NCI-H2196 (cell line): ENCODE results near the gene PLBD1.

Experiments
- DNase-seq: peaks from one replicate; lab custom pipeline; 2025; ENCODE audit not compliant: unreplicated experiment; lab: John Stamatoyannopoulos, UW

PLBD1 gene, protein sequence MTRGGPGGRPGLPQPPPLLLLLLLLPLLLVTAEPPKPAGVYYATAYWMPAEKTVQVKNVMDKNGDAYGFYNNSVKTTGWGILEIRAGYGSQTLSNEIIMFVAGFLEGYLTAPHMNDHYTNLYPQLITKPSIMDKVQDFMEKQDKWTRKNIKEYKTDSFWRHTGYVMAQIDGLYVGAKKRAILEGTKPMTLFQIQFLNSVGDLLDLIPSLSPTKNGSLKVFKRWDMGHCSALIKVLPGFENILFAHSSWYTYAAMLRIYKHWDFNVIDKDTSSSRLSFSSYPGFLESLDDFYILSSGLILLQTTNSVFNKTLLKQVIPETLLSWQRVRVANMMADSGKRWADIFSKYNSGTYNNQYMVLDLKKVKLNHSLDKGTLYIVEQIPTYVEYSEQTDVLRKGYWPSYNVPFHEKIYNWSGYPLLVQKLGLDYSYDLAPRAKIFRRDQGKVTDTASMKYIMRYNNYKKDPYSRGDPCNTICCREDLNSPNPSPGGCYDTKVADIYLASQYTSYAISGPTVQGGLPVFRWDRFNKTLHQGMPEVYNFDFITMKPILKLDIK

DNA sequence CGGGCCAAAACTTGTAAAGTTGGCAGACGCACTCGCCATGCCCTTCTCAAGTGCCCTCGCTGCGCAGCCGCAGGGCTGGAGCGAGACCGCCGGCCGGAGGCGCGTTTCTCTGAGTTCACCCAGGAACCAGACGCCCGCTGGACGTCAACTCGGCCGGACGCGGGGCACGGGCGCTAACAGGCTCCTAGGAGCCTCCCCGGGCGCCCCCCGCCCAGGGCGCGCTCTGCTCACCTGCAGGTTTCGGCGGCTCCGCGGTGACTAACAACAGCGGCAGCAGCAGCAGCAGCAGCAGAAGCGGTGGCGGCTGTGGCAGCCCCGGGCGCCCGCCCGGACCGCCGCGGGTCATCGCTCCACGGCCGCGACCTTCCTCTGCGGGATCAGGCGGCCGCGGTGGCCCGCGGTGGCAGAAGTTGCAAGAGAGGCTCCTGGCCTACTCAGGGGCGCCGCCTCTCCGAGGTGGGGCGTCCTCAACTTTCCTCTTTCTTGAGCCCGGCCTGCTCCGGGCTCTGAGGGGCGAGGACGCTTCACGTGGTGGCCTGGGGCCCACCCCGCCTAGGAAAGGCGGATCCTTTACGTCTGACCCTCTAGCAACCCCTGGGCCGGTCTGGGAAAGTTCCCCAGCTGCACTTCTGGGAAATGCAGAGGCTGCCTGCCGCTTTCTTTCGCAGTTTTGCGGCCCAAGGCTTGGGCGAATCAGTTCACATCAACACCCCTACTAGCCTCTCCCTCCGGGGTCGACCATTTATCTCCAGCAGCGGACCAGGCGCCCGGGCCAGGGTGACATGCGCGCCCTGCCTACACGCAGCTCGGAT, at the start of gene PLBD1:
Gene PLBD1 (minus strand): TSS at position 533 of the 812 bp plus-strand sequence. CDS start 187 bp downstream, at position 346.
- no peak for DNase-seq

DNA sequence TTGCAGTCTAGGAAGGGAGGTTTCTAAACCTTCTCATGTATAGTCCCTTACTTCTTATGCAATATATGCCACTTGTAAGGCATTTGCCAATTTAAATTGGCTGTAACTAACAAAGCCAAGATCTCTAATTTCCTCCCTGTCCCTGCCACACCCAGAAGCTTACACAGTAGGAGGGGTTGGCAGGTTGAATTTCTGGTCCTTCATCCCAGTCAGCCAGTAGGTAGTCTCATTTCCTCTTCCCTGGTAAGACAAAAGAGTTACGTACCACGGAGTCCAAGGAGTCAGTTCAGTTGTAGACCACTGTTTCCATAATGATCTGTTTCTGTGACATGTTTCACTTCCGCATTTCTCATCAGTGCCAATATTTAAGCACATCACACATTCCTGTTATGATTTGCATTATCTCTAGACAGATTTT, 47.0 kb upstream of the PLBD1 start:
- no peak for DNase-seq

DNA sequence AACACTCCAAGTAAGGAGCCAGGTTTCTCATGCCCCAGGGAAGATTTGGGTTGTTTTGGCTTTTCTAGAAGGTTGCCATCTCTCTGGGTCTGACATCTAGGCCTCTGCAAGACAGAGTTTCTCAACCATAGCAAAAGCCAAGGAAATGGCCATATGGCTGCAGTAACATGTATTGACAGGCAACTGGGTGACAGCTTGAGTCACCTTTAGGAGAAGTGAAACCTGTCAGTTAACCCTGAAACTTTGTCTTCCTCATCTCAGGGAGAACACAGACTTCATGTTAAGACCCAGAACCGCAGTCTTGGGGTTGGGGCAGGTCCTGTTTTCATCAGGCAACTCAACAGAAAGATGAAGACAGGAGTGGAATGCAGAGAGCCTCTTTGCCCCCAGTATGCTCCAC, 46.0 kb upstream of the PLBD1 start:
- DNase-seq: no peak

DNA sequence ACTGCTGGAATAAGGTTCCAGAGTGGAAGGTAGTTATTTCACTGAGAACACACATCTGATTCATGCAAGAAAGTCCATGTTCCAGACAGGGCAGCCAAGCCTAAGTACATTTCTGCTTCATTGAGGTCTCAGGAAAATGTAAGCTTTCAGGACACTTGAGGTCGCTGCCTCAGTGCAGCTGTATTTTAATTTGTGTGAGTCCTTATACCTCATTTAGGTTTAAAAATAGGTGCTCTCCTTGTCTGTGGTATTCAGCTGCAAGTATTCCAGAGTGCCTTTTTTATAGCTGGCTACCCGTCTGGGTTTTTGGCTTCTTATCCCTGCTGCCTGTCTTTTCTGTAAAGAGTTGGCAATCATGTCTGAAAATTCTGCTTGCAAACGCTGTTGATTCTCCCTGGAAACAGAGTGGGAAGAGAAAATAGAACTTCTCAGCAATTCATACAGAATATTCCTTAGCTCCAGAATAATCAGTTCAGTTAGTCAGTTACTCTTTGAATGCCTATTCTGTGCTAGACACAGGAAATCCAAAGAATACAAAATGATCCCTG, 45.3 kb upstream of the PLBD1 start:
- no peak for DNase-seq

DNA sequence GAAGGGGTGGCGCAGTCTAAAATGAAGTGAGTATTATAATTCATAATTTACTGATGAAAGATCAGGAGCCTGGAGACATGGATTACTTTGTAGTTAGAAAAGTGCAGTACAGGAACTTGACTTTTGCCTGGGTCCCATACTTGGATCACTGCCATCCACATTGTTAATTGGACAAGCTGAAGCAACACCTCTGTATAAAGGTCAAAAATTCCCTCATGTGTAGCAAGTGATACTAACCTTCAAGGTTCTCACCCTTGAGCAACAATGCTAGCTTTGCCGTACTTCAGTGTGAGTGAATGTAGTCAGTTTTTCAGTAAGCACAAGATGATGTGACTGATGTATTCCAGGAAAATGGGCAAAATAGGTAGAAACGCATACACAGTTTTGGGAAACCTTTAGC, 44.6 kb upstream of the PLBD1 start:
- no peak for DNase-seq

DNA sequence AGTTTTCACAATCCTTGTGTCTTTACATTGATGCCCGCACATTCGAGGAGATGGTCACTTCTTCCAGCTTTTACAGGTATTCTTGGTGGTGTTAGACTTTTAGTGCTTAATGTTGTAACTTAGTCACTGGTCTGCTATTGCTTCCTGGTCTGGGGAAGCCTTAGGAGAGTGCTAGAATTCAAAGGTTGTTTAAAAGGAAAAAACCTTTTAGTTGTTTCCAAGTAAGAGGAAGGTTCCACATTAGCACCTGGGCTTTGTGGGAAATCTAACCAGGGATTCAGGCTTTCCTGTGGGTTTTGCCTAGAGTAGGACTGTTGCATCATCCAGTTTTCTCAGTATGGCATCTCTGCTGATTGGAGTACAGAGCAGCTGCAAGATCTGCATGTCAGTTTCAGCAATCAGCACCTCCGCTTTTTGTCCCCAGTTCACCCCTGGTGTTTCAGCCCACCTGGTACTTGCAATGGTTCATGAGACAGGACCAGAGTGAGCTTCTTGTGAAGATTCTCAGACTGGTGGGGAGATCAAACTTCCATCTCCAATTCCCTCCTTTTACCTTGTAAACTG, 44.0 kb upstream of the PLBD1 start:
- no peak for DNase-seq

DNA sequence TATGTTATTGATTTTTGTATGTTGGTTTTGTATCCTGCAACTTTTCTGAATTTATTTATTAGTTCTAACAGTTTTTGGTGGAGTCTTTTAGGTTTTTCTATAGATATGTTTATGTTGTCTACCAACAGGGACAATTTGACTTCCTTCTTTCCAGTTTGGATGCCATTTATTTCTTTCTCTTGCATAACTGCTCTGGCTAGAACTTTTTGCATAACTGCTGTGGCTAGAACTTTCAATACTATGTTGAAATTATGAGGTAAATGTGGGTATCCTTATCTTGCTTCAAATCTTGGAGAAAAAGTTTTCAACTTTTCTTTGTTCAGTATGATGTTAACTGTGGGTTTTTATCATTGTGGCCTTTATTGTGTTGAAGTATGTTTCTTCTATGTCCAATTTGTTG, 39.9 kb upstream of the PLBD1 start:
- no peak for DNase-seq

DNA sequence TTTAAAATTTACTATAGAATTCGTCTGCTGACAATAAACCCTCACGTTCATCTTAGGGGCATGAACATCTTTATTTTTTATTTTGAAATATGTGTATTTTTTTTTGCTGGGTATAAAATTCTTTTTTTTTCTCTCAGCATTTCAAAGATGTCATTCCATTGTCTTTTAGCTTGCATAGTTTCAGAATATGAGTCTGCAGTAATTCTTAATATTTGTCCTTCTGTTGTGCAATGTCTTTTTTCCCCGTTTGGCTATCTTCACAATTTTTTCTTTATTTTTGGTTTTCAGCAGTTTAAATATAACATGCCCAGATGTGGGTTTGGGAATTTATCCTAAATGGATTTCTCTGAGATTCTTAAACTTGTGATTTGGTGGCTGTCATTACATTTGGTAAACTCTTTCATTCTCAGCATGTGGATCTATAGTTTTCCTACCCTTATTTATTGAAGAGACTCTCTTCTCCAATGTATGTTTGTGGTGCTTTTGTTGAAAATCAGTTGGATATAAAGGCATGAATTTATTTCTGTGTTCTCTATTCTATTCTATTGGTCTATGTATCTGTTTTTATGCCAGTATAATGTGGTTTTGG, 37.8 kb upstream of the PLBD1 start:
- no peak for DNase-seq

DNA sequence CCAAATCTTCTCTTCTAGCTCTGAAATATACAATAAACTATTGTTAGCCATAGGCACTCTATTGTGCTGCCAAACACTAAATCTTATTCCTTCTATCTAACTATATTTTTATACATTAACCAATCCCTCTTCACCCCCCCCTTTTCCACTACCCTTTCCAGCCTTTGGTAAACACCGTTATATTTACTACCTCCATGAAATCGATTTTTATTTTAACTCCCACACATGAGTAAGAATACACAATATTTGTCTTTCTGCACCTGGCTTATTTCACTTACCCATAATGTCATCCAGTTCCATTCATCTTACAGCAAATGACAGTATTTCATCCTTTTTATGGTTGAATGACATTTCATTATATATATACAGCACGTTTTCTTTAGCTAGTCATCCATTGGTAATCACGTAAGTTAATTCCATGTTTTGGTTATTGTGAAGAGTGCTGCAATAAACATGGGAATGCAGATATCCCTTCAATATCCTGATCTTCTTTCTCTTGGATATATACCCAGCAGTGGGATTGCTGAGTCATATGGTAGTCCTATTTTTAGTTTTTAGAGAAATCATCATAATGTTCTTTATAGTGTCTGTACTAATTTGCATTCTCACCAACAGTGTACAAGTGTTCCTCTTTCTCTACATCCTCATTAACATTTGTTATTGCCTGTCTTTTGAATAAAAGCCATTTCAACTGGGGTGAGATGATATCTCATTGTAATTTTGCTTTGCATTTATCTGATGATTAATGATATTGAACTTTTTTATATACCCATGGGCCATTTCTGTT, 34.2 kb upstream of the PLBD1 start:
- no peak for DNase-seq

DNA sequence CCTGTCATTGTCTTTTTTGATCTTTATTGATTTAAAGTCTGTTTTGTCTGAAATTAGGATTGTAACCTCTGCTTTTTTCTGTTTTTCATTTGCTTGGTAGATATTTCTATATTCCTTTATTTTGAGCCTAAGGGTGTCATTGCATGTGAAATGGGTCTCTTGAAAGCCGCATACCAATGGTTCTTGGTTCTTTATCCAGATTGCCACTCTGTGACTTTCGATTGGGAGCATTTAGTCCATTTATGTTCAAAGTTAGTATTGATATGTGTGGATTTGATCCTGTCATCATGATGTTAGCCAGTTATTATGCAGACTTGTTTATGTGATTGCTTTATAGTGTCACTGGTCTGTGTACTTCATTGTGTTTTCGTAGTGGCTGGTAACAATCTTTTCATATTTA, 29.8 kb upstream of the PLBD1 start:
- DNase-seq: no peak

DNA sequence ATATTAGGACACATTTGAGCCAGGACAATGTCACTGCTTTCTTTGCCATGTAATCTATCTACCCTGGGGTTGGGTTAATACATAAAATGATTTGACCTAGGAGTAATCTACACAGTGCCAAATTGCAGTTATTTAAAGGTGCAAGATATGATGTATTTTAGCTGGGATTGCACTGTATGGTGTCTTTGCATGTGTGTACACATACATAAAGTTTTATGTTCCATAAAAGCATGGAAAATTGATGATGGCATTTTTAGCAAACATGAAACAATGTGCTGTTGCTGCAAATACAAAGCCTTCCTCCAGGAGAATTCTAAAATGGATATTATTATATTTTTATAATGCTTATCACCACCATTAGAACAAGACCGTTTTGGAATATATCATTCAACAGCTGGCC, 24.0 kb upstream of the PLBD1 start:
- DNase-seq: no peak

DNA sequence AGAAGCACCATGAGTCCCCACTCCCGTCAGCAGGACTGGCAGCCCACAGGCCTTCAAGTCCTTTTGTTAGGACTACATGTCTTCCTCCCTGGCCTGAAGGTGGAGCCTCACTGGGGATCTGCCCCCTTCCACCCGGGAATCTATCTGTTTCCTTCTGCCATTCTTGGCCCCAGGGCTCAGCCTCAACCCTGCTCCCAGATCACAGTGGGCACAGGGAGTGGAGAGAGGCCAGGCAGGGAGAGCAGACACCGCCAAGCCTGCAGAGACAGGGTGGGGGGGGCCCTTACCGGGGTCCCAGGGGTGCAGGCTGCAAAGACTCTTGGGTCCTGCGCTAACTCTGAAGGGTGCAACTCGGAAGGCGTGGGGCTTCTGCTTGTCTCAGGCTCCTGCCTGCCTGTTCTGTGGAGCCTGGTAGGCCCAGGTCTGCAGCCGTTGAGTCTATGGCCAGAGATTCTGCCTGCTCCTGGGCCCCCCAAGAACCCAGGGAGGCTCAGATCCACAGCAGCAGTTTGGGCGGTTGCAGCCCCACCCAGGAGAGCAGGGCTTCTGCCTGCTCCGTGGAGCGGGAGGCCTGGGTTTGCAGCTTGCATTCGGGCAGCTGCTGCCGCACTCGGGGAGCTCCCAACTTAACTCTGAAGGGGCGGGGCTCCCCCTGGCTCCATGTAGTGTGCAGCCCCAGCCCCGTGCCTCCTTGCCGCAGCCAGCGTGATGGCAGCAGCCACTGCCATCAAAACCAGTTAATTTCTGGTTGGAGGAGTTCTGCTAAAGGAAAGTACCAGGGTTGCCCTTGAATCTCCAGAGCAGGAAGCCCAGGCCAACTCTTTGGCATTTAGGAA, 21.7 kb upstream of the PLBD1 start:
- DNase-seq: no peak

DNA sequence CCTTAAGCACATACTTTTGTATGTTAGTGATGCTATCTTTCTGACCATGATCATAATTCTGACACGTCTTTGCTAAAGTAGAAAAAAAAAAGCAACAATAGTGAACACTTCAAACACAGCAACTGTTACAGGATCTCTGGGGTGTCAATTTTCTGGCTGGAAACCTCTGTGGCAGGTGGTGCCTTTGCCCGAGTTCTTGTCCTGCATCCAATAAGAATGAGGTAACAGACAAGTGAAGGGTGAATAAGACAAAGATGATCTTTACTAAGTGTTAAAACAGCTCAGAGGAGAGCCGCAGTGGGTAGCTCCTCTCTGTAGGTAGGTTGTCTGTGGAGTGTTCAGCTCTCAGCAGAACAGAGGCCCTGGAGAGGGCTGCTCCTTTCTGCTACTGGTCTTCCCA, 20.9 kb upstream of the PLBD1 start:
- DNase-seq: no peak

DNA sequence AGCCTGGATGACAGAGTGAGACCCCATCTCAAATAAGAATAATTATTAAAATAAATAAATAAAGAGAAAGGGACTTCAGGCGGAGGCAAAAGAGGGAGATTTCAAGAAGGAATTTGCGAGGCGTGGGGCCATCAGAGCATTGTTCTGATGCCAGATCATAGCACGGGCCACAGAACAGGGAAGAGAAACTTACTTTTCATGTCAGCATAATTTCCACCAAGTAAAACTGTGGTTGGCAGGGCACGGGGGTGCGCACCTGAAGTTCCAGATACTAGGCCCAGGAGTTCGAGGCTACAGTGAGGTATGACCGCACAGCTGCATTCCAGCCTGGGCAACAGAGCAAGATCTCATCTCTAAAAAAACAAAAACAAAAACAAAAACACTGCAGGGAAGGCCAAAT, 11.0 kb upstream of the PLBD1 start:
- no peak for DNase-seq

DNA sequence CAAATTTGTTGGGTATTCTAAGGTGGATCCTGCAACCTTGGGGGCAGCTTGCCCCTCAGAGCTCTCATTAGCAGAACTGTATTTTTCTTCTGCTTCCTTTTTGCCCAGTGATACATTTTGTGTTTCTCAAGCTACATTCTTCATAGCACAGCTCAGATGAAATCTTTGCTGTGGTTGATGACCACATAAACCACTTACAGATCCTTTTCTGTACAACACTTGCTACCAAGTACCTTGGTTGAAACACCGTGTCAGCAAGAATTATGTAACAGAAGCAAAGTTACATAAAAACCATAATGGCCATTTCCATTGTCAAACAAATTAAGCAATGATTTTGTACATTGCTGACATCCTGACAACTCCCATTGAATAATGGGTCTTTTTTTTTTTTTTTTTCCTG, 9.7 kb upstream of the PLBD1 start:
- DNase-seq: no peak

DNA sequence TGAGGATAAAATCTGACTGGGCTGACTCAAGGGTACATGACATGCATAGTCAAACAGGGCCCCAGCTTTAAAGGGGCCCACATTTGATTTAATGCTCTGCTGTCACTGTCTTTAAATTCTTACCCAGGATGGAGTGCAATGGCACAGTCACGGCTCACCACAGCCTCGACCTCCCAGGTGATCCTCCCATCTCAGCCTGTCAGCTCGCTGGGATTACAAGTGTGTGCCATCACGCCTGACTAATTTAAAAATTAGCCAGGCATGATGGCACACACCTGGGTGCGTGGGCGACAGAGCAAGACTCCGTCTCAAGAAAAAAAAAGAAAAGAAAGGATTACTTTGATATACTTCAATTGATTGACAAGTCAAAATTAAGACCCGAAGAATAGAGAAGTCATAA, 9.2 kb upstream of the PLBD1 start:
- DNase-seq: no peak

DNA sequence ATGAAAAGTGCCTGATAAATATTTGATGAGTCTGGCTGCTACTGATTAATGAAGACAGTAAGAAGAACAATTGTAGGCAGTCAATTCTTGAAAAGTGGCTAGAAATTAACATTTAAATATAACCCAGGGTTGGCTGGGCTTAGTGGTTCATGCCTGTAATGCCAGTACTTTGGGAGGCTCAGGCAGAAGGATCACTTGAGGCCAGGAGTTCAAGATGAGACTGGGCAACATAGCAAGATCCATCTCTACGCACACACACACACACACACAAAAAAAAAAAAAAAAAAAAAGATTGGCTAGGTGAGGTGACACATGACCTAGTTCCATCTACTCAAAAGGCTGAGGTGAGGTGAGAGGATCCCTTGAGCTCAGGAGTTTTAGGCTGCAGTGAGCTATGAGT, 7.9 kb upstream of the PLBD1 start:
- DNase-seq: no peak

DNA sequence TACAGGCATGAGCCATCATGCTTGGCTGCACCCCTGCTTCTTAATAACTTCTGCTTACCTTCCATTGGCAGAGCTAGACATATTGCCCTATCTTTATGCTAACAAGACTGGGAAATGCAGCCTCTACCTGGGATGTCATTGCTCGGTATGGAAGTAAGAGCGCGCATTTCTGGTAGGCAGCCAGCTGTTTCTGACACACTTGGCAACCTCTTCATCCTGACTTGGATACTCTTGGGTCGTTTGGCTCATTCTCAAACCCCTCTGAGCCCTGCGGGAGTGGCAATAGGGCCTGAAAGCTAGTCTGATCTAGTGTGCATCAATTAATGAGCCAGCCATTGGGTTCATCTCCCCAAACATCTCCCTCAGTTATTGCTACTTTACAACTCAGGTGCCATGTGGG, 5.4 kb upstream of the PLBD1 start:
- DNase-seq: no peak

DNA sequence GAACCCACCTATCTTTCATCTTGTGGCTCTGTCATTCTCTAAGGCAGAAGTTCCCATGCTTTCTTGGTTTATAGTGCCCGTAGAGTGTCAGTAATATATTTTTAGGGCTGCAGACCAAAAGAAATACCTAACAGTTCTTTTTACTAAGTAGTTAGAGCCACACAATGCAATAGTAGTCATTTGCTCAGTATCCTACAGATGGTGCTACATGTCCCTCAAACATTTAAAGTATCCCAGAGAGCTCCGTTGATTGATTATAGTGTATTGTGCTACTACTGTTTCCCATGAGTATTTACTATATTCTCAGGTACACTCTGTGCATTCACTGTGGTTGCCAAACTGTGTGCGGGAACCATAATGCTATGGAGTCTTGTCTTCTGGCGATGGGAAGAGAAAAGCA, 4.7 kb upstream of the PLBD1 start:
- no peak for DNase-seq
